Measurements from ENCODE around the gene LENG8.

LENG8 gene

DNA sequence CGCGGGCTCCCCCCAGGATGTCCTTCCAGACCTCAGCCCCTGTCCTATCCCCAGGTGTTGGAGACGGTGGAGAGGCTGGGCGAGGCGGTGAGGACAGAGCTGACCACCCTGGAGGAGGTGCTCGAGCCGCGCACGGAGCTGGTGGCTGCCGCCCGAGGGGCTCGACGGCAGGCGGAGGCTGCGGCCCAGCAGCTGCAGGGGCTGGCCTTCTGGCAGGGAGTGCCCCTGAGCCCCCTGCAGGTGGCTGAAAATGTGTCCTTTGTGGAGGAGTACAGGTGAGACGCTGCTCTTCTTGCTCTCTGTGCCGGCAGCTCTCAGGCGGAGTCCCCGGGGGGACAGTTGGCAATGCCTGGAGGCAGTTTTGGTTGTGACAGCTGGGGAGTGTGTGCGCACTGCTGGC is 26.9 kb upstream of the LENG8 start:
- in situ Hi-C loops (cut with HindIII; ENCODE audit: low sequenced_read_pairs) = no loop called here

DNA sequence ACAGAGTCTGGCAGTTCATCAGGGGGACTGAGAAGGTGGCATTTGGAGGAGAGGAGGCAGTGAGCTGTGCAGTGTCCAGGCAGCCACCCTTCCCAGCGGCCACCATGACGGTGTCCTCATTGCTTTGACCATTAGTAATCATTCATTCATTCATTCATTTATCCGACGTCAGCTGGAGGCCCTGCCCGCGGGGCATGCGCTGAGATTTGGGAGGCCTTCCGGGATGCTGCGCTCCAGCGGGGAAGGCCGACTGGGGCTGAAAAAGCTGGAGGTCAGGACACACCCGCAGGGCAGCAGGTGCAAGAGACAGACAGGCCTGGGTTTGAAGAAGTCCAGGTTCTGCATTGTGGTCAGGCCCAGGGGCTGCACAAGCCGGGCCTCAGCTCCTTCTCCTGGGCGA is 24.8 kb upstream of the LENG8 start:
- in situ Hi-C loops (cut with HindIII; ENCODE audit: low sequenced_read_pairs) = no loop called here

DNA sequence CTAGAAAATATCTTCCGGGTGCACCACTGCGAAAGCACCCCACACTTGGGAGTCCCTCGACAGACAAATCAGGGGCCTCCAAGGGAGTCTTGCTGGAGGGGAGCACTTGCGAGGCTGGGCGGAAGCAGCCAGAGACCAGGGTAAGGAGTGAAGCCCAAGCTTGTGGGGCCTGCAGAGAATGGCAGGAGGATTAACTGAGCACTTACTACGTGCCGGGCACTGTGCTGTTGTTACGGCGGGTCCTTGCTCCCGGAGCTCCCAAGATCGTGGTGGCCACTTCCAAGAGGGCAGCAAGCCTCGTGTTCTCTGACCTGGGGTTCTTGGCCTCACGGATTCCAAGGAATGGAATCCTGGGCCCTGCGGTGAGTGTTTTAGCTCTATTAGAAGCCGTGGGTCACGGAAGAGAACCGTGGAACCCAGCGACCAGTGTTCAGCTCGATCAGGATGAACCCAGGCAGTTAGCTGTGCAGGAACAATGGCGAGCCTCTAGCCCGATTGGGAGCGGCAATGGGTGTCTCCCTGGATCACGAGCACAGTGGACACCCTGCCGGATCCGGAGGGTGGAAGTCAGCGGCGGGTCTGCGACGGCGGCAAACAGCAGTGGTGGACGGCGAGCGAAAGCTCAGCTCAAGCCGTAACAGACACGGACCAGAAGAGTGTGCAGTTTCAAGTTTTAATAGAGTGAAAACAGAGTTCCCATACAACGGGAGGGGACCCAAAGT is 24.2 kb upstream of the LENG8 start:
- in situ Hi-C loops (cut with HindIII; ENCODE audit: low sequenced_read_pairs) = no loop called here

DNA sequence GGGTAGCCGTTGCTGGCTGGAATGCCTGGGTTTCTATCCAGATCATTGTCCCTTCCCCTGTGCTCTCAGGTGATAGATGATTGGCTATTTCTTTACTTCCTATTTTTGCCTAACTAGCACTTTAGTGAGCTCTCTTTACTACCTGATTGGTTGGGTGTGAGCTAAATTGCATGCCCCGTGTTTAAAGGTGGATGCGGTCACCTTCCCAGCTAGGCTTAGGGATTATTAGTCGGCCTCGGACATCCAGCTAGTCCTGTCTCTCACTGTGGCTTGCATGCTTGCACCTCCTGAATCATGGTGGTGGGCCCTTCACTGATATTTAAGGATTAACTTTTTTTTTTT is 23.6 kb upstream of the LENG8 start:
- in situ Hi-C loops (cut with HindIII; ENCODE audit: low sequenced_read_pairs) = no loop called here

DNA sequence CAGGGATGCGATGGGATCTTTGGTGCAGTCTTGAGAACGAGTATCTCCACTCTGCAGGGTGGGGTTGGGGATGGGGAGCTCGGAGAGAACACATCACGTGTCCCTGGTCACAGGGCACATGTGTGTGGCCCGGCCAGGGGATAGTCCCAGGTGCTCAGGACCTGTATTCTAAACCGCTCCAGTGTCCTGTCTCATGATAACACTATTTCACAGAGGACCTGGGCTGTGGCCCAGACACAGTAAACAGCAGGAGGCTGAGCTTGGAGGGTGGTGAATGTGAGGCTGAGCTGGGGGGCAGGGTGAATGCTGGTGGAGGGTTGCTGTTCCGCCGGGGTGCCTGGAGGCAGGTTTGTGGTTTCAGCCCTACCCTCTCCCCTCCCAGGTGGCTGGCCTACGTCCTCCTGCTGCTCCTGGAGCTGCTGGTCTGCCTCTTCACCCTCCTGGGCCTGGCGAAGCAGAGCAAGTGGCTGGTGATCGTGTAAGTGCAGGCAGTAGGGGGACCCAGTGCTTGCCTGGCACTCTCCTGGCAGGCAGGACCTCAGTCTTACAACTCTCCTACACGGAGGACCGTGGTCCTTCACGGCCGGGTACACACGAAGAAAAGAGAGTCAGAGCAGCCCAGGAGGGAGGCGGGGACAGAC is 22.6 kb upstream of the LENG8 start:
- in situ Hi-C loops (cut with HindIII; ENCODE audit: low sequenced_read_pairs) = no loop called here

DNA sequence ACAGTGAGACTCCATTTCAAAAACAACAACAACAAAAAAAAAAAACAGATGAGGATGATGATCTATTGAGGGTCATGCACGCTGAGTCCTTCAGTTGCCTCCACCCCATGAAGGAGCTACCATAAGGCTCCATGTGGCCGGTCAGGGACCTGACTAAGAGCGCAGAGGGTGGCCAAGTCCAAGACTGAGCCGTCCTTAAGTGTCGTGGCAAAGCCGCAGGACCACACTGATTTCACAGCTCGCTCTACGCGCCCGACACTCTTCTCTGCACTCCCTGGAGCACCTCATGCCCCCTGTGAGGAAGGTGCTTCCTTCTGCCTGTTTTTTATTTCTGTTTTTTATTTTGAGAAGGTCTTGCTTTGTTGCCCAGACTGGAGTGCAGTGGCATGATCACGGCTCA is 21.4 kb upstream of the LENG8 start:
- in situ Hi-C loops (cut with HindIII; ENCODE audit: low sequenced_read_pairs) = no loop called here

DNA sequence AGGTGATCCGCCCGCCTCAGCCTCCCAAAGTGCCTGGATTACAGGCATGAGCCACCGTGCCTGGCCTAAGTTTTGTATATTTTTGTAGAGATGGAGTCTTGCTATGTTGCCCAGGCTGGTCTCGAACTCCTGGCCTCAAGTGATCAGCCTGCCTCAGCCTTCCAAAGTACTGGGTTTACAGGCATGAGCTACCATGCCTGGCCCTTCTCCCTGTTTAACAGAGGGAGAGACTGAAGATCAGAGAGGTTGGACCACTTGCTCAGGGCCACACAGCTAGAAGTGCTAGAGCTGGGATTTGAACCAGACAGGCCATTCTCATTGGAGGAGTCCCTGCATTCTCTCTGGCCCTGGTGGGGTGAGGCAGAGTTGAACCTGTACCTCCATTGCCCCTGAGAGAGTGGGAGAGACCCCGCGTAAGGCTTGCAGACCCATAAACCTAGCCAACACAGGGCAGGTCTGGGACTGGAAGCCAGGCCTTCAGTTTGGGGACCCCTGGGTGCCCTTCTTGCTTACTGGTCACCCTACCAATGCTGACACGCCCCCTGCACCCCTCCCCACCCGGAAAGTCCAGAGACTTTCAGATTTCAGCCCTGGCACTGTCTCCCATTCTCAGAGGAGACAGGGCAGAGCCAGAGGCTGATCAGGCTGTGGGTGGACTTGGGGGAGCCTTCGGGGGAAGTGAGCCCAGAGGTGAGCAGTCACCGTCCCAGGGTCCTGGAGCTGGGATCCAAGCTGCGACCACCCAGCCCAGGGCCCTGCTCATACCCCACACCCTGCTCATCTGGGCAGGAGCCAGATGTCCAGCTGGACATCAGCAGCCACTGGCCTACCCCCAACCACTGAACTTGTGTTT is 20.4 kb upstream of the LENG8 start:
- in situ Hi-C loops (cut with HindIII; ENCODE audit: low sequenced_read_pairs) = no loop called here

DNA sequence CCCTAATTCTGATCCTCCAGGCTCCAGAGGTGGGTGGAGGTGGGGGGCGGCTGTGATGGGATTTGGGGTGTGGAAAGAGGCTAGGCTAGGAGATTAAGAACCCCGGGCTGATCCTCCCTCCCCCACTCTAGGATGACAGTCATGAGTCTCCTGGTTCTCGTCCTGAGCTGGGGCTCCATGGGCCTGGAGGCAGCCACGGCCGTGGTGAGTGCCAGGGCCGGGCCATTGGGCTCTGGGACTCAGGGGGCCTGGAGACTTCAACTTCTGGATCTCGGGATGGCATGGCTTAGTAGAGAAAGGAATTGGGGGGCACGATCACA is 19.9 kb upstream of the LENG8 start:
- in situ Hi-C loops (cut with HindIII; ENCODE audit: low sequenced_read_pairs) = no loop called here

DNA sequence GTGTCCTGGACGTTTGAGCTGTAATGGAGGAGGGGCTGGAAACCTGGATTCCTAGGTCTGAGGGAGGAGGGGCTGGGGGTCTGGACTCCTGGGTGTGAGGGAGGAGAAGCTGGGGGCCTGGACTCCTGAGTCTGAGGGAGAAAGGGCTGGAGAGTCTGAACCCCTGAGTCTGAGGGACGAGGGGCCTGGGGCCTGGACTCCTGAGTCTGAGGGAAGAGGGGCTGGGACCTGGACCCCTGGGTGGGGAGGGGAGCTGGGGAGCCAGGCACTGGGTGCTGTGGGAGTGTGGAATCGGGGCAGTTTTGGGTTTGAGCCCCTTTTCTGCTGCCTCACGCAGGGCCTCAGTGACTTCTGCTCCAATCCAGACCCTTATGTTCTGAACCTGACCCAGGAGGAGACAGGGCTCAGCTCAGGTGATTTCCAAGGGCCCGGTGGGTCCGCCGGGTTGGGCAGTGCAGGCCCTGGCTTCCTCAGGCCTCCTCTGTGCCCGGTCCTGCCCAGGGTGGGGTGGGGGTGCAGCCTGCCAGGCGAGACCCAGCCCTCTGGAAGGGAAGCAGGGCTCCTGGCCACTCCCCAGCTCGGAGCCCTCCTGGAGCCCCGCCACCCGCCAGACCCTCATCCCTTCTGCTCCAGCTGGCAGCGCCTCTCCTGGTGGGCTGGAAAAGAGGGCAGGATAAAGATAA is 19.3 kb upstream of the LENG8 start:
- in situ Hi-C loops (cut with HindIII; ENCODE audit: low sequenced_read_pairs) = no loop called here

DNA sequence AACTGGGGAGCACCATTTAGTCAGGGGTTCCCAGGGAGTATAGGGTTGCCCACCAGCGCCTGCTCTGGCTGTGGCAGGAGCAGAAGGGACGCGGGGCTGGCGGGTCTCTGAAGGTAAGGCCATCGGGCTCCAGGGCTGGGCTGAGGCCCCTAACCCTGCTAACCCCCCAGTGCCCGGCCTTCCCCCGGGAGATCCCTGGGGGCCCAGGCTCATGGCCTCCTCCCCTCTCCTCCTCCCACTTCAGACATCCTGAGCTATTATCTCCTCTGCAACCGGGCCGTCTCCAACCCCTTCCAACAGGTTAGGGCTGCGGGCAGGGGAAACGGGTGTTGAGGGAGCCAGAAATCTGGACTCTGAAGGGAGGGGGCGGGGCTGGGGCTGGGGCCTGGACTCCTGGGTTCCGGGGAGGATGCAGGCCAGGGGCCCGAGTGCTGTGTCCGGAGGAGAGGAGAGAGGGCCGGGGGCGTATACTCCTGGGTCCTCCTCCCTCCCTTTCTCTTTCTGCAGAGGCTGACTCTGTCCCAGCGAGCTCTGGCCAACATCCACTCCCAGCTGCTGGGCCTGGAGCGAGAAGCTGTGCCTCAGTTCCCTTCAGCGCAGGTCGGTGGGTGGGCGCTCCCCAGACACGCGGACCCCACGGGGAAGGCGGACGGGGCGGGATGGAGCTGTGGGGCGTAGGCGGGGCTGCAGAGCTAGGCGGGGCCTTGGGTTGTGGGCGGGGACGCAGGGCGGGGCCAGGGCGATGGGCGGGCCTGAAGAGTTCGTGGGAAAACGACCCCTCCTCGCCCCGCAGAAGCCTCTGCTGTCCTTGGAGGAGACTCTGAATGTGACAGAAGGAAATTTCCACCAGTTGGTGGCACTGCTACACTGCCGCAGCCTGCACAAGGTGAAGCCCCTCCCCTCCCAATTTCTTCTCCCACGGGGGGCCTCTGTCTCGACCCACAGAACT is 18.4 kb upstream of the LENG8 start:
- in situ Hi-C loops (cut with HindIII; ENCODE audit: low sequenced_read_pairs) = no loop called here

DNA sequence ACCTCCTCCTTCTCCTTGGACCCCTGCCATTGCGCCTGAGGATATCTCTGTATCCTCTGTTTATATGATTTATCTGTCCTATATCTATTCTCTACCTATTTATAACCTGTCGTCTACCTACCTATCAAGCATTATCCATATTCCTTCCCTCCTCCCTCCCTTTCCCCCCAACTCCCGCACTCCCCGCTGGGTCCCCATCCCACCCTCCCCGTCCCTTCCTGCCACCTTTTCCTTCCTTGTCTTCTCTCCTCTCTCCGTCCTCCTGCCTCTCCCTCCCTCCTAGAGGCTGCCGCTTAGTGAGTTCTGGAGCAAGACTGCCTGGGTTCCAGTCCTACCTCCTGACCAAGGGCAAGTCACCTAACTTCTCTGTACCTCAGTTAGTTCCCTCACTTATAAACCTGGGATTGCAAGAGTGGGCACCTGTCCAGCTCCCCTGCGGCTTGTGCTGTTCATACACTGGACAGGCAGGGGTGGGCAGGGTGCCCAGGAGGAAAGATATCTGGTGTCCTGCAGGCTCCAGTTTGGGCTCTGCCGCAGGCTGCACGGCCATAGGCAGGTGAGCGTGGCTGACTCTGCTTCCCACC is 17.7 kb upstream of the LENG8 start:
- in situ Hi-C loops (cut with HindIII; ENCODE audit: low sequenced_read_pairs) = no loop called here

DNA sequence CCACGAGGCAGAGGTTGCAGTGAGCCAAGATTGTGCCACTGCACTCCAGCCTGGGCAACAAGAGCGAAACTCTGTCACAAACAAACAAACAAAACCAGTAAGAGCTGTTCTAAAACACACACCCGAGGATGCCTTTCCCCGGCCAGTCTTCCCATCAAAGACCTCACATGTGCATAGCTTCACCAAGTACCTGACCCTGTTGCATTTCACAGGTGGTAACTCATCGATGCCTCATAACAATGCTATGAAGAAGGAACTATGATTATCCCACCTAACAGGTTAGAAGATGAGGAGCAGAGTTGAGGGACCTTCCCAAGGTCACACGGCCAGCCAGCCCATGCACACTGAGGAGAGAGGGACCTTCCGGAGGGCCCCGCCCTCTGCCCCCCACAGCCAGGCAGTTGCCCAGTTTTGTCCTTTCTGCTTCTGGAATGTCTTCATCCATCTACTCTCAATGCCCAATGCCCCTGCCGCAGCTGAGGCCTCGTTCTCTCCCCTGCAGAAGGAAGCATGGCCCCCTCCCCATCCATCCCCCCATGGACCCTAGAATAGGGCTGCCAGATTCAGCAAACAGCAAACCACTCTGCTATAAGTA is 16.8 kb upstream of the LENG8 start:
- in situ Hi-C loops (cut with HindIII; ENCODE audit: low sequenced_read_pairs) = no loop called here

DNA sequence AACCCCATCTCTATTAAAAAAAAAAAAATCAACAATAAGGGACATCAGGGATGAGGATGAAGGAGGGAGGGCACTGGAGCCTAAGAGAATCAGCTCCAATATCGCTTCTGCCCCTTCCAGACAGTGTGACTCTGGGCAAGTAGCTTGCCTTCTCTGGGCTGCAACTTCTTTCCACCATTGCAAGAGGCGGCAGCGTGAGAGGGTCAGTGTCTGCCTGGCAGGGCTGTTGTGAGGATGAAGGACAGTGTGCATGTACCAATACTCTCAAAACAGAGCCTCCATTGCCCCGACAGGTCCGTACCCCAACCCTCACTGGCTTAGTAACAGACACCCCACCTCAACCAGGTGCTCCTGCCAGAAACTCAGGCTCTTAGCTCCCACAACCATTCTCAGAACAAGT is 15.3 kb upstream of the LENG8 start:
- in situ Hi-C loops (cut with HindIII; ENCODE audit: low sequenced_read_pairs) = no loop called here

DNA sequence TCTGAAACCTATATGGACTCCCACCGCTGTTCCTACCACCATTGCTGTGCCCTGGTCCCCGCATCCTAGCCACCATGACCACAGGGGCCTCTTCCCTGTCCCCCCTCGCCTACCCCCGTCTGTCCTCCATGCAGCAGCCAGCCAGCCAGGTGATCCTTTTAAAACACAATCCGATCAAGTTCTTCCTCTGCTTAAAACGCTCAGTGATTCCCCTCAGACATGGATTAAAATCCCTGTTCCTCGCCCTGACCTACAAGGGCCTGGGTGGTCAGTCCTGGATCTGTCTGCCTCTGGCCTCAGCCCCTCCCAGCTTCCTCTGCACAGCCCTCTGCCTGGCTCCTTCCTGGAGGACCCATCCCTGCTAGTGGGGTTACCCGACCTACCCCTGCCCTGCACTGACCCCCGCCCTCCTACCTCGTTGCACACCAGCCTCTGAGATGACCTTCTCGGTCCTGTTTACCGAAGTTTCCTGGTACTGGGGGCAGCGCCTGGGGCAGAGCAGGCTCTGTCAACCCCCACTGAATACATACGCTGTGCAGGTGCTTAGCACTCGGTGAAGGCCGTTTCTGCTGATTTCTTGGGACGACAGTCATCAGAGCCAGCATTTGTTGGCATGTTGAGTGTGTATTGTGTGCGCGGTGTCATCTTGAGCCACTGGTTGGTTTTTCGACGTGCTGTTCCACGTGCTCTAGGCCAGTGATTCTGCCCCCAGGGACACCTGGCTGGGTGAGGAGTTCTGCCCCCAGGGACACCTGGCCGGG is 14.7 kb upstream of the LENG8 start:
- in situ Hi-C loops (cut with HindIII; ENCODE audit: low sequenced_read_pairs) = no loop called here

DNA sequence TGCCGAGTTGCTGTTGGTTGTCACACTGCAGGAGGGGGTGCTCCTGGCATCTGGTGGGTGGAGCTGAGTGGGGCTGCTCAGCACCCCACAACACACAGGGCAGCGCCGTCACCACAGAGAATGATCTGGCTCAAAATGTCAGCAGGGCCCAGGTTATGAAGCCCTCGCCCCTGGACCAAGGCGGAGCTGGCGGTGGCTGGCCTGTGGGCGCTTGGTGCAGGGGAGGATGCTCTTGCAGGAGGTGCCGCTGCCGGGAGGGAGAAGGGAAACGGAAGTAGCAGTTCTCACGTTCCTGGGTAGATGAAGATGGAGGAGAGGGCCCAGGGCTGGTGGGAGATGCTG is 14.2 kb upstream of the LENG8 start:
- in situ Hi-C loops (cut with HindIII; ENCODE audit: low sequenced_read_pairs) = no loop called here

DNA sequence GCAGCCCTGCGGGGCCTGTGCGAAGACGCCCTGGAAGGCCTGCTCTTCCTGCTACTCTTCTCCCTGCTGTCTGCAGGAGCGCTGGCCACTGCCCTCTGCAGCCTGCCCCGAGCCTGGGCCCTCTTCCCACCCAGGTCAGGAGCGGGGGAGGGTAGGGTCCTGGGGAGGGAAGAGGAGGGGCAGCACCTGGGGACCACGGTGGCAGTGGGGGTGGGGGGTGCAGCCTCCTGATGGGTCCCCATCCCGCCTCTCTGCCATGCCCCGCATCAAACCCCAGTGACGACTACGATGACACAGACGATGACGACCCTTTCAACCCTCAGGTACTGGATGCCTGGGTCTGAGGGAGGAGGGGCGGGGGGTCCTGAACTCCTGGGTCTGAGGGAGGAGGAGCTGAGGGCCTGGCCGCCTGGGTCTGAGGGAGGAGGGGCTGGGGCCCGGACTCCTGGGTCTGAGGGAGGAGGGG is 13.4 kb upstream of the LENG8 start:
- in situ Hi-C loops (cut with HindIII; ENCODE audit: low sequenced_read_pairs) = no loop called here

DNA sequence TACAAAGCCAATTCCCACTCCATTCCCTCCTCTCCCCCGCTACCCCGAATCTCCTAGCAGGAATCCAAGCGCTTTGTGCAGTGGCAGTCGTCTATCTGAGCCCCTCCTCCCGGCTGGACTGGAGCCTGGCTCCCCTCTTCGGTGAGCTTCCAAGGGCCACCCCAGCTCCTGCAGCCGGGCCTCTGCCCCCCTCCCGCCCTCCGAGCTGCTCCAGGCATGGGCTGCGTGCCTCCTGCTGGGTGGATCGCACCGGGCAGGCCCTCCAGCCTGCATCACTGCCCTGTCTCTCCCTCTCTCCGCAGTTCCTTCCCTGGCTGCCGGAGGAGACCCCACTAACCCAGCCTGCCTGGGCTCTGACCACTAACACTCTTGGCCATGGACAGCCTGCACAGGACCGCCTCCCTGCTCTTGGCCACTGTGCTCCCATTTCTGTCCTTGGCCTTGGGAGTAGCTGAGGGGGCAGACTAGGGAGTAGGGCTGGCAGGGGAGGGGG is 12.9 kb upstream of the LENG8 start:
- in situ Hi-C loops (cut with HindIII; ENCODE audit: low sequenced_read_pairs) = no loop called here

DNA sequence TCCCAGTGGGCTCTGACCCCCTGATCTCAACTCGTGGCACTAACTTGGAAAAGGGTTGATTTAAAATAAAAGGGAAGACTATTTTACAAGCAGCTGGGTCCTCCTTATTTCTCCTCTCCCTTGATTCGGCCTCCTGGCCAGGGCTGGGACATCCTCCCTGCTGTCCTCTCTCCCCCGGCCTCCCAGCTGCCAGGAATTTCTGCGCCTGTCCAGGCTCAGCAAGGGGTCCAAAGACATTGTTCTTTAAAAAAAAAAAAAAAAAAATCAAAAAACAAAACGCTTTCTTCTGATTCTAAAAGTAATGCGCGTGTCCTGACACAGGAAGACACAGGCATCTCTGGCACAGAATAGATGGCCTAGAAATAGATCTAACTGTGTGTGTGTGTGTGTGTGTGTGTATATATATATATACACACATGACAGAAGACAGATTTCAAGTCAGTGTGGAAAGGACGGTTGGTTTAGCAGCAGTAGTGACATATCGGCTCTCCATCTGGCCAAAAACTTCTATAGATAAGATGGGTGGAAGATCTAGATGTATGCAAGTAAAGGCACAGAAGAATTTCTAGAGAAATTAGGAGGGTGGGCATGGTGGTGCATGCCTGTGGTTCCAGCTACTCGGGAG is 12.3 kb upstream of the LENG8 start:
- in situ Hi-C loops (cut with HindIII; ENCODE audit: low sequenced_read_pairs) = no loop called here
